Measurements from ENCODE around the gene PTER.

GRCh38 chr10:16559236-16559773, 122.5 kb downstream of the PTER start:
- TF ChIP-seq POLR2AphosphoS5 (IDR thresholded peaks at IDR 0.05; ENCODE audit: borderline replicate concordance, low read depth, low read length) (no peak), EZH2 (IDR thresholded peaks at IDR 0.05) (no peak), FOXP2 (optimal IDR thresholded peaks at IDR 0.05; ENCODE audit: control extremely low read depth, extremely low read length, insufficient read depth) (no peak)
